WTC11 (cell line): Measurements from ENCODE around the gene COPS4.
"Not testable (repeated sequence)": the region's sequence is repeated elsewhere in the genome, so short reads cannot be mapped to it uniquely, and the experiment has no call there.

Experiments used
- CTCF ChIP-seq: fragments of 200-600 bp; IDR thresholded peaks from 2 replicates; pipeline ENCODE4 v1.8.0; 2022; ENCODE audit warnings: antibody characterized with exemption
- ELF4 ChIP-seq: sonication (generic); formaldehyde crosslinking; IDR thresholded peaks from 2 replicates; pipeline ENCODE4 v1.8.1; 2022; ENCODE audit warnings: low read depth, mild to moderate bottlenecking, moderate library complexity, missing genetic modification reagents
- FOXP1 ChIP-seq: sonication (generic); formaldehyde crosslinking; IDR thresholded peaks from 2 replicates; pipeline ENCODE4 v1.8.0; 2022; ENCODE audit warnings: missing genetic modification reagents, mild to moderate bottlenecking, moderate library complexity, borderline replicate concordance
- PRDM15 ChIP-seq: sonication (generic); formaldehyde crosslinking; IDR thresholded peaks from 2 replicates; pipeline ENCODE4 v1.8.0; 2022; ENCODE audit warnings: missing genetic modification reagents

- TF ChIP-seq CTCF; FOXP1; ELF4 (CRISPR knock-in tag); PRDM15 (CRISPR knock-in tag): not testable (repeated sequence)
Observed at GRCh38 chr4:83084956-83085355, 50.0 kb downstream of the COPS4 start.
